T-helper 2 cell (primary cell): Measurements from ENCODE around the gene PRKAR1A.

ENCODE experiments used
- DNase-seq, 5 experiments: peaks; one replicate each; pipeline versions ENCODE4 v3.0.0 to v3.0.0-alpha.2; 2012 to 2022
- total RNA-seq, 2 donors: gene quantifications; one replicate each; lab custom pipeline; 2026; lab: John Stamatoyannopoulos, UW

Gene PRKAR1A
- 104 to 147 reads per million in 2 donors for total RNA-seq

DNA sequence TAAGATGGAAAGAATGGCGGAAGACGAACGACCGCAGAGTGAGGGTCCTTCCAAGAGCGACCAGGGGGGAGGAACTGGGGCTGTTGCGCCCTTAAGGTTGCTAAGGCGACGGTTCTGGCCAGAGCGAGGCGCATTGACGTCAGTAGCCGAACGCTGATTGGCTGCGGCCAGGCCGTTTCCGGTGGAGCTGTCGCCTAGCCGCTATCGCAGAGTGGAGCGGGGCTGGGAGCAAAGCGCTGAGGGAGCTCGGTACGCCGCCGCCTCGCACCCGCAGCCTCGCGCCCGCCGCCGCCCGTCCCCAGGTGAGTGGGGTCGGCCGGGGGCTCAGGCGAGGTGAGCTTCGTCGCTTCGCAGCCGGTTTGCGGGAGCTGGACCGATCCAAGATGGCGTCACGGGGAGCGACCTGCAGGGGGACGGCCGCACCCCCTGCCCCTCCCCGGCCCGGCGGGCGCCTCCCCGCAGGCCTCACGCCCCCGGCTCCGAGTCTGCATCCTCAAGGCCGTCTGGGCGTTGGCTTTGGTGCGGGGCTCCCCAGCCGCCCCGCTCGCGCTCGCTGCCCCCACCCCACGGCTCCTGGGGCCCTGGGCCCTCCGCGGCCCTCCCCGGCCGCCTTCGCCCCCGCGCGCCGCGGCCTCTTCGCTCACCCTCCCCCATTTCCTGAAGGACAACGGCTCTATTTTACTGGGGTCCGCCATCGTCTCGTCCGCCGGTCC is at the start of gene PRKAR1A:
TSS of gene PRKAR1A (plus strand) at position 184 of the 713 bp plus-strand sequence. CDS start 2,970 bp downstream, outside the sequence.
- peak; percentile 85 to 98 (median 92) for DNase-seq

DNA sequence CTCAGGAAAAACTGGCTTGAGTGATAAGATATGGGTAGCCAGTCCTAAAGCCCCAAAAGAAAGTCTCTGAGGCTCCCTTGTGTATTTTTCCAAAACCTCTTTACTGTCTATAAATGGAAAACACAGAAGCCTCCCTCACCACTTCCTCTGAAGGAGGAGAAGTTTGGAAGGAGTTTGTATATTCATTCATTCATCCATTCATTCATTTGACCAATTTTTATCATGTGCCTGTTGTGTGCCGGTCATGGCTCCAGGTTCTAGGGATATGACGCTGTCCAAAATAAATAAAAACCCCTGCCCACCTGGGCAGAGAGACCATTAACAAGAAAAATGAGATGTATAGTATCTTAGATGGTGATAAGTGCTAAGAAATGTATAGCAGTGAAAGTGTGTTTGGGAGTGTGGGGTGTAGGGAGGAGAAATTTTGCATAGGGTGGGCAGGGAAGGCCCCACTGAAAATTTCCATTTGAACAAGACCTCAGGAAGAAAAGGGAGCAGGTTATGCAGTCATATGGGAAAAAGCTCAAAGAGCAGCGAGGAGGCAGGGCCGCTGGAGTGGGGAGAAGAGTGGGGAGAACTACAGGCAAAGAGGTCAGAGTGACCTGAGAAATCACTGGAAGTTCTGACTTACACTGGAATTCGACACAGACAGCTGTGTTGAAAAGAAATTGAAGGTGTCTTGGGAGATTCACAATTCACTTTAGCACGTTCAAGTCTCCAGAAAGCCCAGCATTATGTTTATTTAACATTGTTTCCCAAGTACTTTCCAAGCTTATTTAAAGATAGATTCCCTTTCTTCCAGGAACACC is 48.8 kb upstream of the PRKAR1A start:
- no peak for DNase-seq

DNA sequence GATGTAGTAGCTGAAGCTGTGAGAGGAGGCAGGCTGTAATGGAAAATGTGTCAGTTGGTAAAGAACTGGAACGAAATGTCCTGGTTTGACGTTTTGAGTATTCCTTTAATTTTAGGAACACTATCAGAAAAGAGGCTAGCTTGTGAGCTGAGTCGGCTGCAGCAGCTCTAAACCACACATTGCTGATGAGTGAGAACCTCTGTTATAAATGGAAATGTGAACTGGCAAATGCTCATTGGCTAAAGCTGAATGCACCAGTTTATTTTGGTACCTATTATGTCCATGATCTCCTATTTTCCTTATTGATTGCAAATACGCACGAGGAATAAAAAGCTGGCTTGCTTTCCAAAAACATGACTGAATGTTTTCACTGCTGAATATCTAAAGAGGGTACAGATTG is 43.9 kb upstream of the PRKAR1A start:
- no peak for DNase-seq

DNA sequence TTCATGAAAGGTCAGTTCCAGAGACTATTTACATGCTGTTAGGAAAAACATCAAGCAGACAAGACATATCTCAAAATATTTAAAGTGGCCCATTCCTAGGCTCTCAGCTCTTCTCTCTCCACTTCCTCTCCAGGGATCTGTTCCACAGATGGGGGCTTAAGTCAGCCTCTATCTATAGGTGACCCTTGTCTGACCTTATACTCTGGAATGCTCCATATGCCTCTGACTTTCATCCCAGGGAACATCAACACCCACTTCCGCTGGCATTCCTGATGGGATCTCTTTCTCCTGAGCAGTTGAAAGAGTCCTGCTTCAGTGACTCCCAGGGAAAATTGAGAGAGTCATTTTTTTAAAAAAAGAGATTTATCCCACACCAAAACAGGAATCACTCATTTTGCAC is 43.4 kb upstream of the PRKAR1A start:
- DNase-seq, result no peak

DNA sequence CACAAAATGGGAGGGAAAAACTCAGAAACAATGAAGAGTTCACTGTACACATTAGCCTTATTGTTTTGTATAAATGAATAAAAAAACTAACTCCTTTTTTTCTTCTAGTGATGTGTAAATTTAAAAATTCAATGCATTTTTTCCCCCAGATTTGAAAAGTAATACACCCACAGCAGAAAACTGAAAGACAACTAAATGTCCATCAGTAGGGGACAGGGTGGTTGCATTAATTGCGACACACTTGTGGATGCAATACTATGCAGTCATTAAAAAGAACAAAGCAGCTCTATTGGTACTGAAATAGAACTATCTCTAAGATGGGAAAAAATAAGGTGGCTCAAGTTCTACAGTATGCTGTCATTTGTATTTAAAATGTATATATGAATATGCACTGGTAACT is 41.3 kb upstream of the PRKAR1A start:
- DNase-seq, result no peak

DNA sequence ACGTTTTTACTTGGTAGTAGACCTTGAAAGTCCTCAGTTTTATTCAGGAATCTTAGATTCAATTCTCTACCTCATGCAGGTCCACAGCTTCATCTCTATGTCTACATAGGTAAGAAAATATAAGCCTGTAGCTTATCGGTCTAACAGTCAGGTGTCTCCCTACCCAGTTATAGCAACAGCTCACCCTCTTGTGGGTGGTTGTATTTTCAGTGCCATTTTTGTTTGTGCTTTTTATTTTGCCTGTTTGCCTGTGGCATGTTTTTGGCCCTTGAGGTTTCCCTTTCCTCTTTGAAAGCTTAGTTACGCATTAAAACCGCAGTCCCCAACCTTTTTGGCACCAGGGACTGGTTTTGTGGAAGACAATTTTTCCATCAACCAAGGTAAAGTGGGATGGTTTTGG is 31.3 kb upstream of the PRKAR1A start:
- DNase-seq, result no peak

DNA sequence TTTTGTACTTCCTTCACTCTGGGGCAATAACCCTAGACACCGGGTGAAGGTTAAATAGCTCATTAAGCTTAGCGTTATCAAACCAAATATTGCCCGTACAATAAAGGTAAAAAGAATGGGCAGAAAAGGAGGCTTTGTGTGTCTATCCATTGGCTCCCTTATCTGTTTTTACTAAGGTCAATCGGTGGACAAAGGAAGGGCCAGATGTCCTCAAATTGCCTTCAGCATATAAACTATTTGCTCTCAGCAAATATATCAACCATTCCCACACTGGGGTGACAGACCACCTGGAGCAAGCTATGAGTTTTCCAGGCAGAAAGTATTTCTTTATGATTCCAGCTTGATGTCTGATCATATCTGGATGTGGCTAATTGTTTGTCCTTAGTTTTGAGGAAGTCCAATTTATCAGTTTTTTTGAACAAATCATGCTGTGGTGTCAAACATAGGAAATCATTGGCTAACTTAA is 29.6 kb upstream of the PRKAR1A start:
- DNase-seq, result no peak

DNA sequence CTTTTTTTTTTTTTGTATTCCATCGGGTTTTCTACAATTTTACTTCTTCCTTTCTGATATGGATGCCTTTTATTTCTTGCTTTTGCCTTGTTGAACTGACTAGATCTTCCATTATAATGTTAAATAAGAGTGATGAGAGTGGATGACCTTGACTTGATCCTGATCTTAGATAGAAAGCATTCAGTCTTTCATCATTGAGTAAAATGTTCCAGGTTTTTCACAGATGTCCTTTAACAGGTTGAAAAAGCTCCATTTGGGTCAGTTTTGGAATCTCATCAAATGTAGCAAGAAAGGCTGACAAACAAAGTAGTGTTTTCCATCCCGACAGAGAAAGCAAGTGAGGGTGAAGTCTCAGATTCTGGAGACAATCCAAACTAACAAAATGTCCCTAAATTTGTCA is 27.8 kb upstream of the PRKAR1A start:
- no peak for DNase-seq

DNA sequence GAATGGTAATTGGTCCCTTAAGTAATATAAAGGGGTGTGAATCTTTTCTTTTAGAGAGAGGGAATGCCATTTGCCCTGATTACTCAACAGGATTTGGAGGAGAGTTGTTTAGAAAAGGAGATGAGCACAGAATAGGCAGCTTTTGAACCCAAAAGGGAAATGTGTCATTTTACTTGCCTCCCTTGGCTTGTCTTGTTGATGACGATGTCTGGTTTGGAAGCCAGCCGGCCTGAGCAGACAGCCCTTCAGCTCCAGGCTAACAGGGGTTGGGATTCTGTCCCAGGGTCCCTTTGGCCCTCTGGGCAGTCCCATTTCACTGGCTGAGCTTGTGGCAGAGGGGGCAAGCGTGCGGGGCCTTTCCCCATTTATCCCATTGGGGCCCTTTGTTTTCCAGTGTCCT is 22.3 kb upstream of the PRKAR1A start:
- DNase-seq, result no peak

DNA sequence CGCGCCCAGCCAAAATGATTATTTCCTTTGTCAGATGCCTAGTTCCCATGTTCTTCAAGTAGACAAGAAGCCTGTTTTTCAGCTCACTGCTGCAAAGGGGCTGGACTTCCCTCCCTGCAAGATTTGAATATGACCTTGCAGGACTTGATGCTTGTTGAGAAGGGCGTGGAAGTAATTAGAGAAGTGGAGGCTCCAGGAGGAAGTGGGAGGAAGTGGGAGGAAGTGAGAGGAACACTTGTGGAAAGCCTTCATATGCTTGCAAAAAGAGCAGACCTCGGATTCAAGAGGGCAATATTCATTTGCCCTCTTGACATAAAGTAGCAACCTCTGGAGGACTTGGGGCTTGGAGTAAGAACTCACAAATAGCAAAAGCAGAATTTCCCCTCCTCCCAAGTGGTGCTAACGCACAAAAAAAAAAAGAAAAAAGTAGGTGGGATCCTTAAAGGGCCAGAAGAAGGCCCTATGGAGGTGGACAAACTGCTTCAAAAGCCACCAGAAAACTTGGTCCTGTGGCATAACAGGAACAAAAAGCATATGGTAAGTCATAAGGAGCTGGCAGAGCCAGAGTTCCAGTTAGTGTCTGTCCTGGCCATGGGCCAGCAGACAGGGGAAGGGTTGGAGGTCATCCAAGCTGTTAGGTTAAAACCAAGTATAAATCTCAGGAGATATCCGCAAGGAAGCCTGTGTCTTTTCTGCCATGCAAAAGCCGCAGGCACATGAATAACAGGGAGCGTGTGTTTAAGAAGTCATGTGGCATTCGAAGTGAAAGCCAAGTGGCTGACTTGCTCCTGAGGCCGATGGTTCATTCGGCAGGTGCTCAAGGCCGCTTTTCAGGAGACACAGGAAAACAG is 20.6 kb upstream of the PRKAR1A start:
- DNase-seq, result no peak

DNA sequence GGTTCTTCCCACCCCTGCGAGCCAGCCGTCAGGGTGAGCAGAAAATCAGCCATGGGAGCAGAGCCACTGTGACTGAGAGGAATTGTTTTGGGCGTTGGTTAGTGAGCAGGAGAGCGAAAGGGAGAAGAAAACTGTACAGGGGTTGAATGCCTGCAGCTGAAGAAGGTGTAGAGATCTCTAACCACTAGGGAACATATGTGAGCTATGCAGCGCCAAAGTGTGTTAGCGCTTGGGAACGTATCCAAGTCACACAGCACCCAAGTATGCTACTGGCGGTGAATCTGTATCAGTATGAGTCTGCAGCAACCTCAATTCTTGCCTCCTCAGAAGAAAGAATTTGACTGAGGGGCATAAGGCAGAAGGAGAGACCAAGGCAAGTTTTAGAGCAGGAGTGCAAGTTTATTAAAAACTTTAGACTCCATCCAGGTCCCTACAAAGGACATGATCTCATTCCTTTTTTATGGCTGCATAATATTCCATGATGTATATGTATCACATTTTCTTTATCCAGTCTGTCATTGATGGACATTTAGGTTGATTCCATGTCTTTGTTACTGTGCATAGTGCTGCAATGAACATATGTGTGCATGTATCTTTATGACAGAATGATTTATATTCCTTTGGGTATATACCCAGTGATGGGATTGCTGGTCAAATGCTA is 19.7 kb upstream of the PRKAR1A start:
- DNase-seq, result peak in 1 of 5 experiments; percentile 41

DNA sequence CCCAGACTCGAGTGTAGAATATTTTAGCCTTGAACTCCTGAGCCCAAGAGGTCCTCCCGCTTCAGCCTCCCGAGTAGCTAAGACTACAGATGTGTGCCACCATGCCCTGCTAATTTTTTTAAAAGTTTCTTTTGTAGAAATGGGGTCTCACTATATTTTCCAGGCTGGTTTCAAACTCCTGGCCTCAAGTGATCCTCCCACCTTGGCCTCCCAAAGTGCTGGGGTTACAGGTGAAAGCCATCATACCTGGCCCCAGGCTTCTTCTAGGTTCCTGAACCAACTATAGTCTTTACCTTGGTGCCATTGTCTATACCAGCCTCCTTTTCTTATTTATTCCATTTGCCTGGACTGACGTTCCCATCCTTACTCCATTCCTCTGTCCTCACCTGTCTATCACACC is 17.1 kb upstream of the PRKAR1A start:
- no peak for DNase-seq

DNA sequence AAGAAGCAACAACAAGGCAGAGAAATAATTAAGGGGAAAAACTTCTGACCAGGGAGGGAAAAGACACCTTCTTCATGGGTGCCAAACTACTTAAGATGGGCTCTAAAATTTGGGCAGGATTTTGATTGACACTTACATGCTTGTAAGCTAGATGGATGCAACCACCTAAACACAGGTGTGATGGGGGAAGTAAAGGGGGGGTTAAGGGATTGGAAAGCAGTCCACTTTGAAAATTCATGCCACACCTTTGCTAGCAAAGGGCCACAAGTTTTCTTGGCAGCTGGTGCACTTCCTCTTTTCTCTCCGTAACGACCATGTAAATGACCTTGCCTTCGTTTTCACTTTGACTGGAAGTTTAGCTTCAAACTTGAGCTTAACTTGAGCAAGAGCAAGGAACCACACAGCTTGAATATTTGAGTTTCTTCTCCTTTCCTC is 14.3 kb upstream of the PRKAR1A start:
- DNase-seq, result peak in 1 of 5 experiments; percentile 79

DNA sequence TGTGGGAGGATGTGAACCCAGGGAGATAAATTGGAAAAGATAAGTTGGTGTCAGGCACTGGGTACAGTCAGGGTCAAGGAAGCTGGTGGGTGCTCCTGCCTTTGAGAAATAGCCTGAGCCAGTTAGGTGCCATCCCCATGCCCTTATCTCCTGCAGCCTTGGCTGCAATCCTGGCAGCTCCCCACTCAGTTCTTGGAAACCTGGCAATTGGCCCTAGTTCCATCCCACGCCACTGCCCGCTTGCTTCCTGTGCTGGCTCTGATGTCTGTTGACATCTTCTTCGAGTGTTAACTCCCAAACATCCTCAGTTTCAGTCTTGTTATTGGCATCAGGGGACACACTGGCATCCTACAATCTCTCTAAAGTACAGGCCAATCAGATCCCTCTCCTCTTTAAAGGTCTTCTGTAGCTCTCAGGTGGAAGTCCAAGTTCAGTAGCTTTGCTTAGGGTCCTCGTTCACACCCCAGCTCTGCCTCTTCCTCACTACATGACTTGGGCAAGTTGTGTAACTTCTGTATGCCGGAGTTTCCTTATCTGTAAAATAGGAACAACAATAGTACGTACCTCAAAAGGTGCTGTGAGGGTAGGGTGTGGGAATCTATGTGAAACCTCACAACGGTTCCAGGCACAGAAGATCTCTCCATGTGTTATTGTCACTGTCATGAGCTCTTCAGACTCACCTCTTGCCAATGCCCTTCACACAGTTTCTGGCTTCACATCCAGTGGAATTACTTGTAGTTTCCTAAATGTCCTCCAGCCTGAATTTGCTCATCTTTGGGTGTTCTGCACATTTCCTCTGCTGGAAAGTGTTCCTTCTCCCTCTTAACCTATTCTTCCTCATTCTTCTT is 13.5 kb upstream of the PRKAR1A start:
- peak in 1 of 5 experiments; percentile 16 for DNase-seq

DNA sequence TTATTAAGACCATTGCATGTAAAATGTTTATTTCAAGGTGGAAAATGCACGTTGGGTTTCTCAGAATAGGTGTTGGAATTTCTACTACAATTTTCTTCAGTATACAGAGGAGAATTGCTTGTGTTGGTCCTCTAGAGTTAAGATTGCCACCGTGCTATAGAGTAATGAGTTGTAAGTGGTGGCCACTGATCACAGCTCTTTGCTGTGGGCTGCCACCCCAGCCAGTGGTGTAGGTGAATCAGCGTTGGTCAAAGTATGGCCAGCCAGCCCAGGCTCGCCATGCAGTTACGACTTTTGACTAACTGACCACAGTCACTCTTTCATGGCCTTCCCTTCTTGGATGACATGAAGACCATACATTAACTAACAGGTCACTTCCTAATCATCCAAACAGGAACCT is 12.6 kb upstream of the PRKAR1A start:
- DNase-seq, result no peak

DNA sequence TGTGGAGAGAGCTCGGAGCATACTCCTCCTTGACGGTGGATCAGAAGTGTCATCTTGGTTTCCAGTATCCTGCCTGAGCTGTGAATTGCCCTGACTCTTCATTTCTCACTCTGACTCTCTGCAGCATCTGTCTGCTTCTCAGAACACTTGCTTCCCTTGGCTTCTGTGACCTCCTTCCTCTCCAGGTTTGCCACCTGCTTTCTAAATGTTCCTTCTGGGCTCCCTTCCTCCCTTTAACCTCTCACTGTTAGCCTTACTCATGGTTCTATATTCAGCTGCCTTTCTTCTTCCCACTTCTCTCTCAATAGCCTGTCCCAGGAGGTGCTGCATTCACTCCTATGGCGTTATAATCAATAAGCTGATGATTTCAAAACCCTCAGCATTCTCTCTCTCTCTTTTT is 11.2 kb upstream of the PRKAR1A start:
- DNase-seq, result no peak

DNA sequence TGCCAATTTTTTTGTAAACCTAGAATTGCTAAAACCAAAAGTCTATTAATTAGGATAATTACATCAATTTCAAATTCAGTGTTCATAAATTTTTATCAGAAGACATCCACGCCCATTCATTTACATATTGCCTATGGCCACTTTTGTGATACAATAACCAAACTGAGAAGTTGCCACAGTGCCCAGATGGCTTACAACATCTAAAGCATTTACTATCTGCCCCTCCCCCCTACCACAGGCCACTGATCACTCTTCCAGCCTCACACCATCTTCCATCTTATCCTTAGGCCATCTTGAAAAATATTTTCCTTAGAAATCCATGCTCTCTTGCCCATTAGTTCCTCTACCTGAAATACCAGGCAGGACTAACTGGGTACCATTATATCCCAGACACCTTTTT is 6.3 kb upstream of the PRKAR1A start:
- DNase-seq, result no peak

DNA sequence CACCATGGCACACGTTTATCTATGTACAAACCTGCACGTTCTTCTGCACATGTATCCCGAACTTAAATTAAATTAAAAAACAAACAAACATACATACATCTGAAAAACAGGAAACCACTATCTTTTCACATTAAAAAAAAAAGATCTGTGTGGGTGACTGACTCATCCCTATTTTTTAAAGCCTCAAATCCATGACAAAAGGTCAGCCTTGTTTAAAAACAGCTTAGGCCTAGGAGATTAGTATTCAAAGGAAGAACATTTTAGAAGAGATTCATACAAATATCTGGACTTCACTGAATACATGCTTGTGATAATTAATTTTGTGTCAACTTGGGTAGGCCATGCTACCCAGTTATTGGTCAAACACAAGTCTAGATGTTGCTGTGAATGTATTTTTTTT is 4.7 kb upstream of the PRKAR1A start:
- no peak for DNase-seq

DNA sequence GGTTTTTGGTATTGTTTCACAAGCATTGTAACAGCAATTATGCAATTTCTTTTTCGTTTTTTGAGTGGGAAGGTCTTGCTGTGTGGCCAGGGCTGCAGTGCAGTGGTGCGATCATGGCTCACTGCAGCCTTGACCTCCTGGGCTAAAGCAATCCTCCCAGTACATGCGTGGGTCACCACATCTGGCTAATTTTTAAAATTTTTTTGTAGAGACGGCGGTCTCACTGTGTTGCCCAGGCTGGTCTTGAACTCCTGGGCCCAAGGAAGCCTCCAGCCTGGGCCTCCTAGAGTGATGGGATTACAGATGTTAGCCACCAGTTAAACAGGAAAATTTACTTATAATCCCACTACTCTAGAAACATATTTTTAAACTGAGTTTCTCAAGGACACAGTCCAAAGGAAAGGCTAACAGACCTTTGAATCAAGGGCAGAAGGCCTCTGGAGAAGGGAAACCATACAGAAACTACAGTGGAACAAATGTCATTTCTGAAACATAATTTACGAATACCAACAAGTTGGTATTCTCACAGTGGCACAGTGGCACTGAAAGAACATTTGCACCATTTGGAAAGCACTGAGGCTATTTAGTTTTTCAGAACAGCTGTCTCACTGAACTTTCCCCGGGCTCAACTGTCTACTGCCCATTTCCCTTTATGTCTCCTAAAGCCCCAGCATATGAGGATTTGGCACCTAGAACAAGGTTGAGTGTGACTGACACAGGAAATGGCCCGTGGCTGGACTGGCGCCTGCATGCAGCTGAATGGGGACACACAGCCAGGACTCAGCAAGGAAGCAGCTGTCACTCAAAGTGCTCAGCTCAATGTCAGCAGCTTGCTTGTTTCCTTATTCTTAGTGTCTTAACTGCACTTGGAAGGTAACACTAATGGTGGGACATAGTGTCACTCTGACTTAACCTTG is 2.8 kb upstream of the PRKAR1A start:
- DNase-seq, result peak in 1 of 5 experiments; percentile 44

DNA sequence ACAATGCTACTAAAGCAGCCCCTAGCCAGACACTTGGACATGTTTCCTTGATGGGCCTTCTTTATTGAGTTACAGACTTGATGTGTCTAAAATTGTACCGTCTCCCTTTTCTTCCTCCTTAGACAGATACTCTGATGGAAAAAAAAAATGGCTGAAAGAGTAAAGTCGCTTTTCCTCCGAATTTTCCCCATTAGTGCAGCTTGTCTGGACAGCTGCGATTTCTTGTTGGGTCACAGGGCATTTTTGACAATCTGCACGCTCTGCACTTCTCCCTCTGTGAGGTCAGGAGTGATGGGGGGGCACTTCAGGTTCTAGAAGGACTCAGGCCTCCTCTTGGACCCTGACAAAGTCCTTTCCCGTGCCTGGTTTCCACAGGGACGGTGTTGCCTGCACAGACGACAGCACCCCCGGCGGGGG is 968 bp upstream of the PRKAR1A start:
- DNase-seq, result no peak
